Sigmoid colon (tissue), 4 donors: ENCODE data around the gene CDSN.

Source experiments
- CTCF ChIP-seq, 4 experiments: fragments of 450-650 bp in 3 of 4; fragments of 200-600 bp in 1 of 4; IDR thresholded peaks; one replicate each; pipeline ENCODE4 v1.5.1; 2016 to 2019; ENCODE audit warnings: antibody characterized with exemption in 4 of 4, mild to moderate bottlenecking in 3 of 4, moderate library complexity in 2 of 4
- EP300 ChIP-seq, 4 donors: sonication (generic); formaldehyde crosslinking; IDR thresholded peaks; one replicate each; pipeline ENCODE4 v1.6.1; 2017; ENCODE audit warnings: antibody characterized with exemption in 4 of 4

- no peak for TF ChIP-seq CTCF (IDR thresholded peaks at IDR 0.05)
- TF ChIP-seq EP300 (IDR thresholded peaks at IDR 0.05) = no peak
Observed at GRCh38 chr6:31132806-31133205, 12.6 kb upstream of the CDSN start.
